ENCODE data around the gene CRYBG1.

DNA sequence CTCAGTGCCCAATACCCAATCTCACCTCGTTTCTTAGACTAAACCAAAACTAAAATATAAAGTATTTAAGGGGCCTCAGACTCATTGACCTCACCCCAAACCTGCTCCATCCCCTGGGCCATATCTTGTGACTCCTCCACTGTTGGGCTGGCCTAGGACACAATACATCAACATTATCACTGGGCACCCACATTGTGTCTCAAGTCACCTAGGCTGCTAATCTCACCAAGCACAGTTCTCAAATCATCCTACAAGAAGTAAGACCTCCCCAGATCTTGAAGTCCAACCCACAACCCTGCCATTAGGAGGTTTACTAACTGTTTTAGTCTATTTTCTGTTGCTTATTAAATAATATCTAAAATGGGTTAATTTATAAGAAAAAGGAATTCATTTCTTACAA is 96.2 kb downstream of the CRYBG1 start:
- TF ChIP-seq, protein P1, sequence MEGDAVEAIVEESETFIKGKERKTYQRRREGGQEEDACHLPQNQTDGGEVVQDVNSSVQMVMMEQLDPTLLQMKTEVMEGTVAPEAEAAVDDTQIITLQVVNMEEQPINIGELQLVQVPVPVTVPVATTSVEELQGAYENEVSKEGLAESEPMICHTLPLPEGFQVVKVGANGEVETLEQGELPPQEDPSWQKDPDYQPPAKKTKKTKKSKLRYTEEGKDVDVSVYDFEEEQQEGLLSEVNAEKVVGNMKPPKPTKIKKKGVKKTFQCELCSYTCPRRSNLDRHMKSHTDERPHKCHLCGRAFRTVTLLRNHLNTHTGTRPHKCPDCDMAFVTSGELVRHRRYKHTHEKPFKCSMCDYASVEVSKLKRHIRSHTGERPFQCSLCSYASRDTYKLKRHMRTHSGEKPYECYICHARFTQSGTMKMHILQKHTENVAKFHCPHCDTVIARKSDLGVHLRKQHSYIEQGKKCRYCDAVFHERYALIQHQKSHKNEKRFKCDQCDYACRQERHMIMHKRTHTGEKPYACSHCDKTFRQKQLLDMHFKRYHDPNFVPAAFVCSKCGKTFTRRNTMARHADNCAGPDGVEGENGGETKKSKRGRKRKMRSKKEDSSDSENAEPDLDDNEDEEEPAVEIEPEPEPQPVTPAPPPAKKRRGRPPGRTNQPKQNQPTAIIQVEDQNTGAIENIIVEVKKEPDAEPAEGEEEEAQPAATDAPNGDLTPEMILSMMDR (conservative IDR thresholded peaks at IDR 0.05; ENCODE audit: low read length) = no peak
- TF ChIP-seq EZH2phosphoT487 (IDR thresholded peaks at IDR 0.05; ENCODE audit: borderline replicate concordance) = no peak

Measured in Loucy (cell line).